ENCODE measurements around the gene TAS2R30. TPM values are rescaled to one million over a fixed set of nuclear protein-coding genes. Genes with fewer than 3 reads are reported as not detected.

The TAS2R30 gene
- under 1 TPM; 0.26 to 0.46 (median 0.32) TPM for total RNA-seq (2021; fragmentation: NEBNext Ultra II Directional; extraction: Animal tissue kit (Norgen Biotek cat#: 25700))
- long read RNA-seq, result 0 reads

GRCh38 chr12:11134305-11134704 lies at the start of gene TAS2R30:
TSS of gene TAS2R30 (minus strand) at chr12:11134644. CDS start at chr12:11134244, 400 bp downstream.
- Mint-ChIP-seq H3K36me3 (ENCODE audit: low read depth) (peaks cover 3% of the 10 kb centered on the region; the same call in 1 of the 2 replicates), H3K4me3 (no peak within 1 kb of the TSS), H3K27ac (no peak within 1 kb of the TSS), H3K9me3 (no peaks in the 10 kb centered on the region), H3K4me1 (ENCODE audit: low read depth) (no peaks in the 10 kb centered on the region), H3K27me3 (ENCODE audit: insufficient read depth) (no peaks in the 10 kb centered on the region; the same call in 1 of the 2 replicates)
- DNase-seq, result no peak
- TF ChIP-seq CTCF (IDR thresholded peaks at IDR 0.05), result no peak

- no peak for DNase-seq
- H3K4me1 Mint-ChIP-seq (ENCODE audit: low read depth), result no peaks in the 10 kb centered on the region
- no peaks in the 10 kb centered on the region for H3K36me3 Mint-ChIP-seq (ENCODE audit: low read depth)
- H3K9me3 Mint-ChIP-seq, result no peaks in the 10 kb centered on the region
- no peak overlapping the region for H3K27ac Mint-ChIP-seq
- no peak for TF ChIP-seq CTCF (IDR thresholded peaks at IDR 0.05)
- H3K4me3 Mint-ChIP-seq, result no peak overlapping the region
- H3K27me3 Mint-ChIP-seq (ENCODE audit: insufficient read depth), result no peaks in the 10 kb centered on the region
Observed at GRCh38 chr12:11183011-11183410, 48.6 kb upstream of the TAS2R30 start.

- Mint-ChIP-seq H3K4me1 (ENCODE audit: low read depth) (no peaks in the 10 kb centered on the region), H3K27ac (no peak overlapping the region), H3K36me3 (ENCODE audit: low read depth) (no peaks in the 10 kb centered on the region)
Observed at GRCh38 chr12:11182529-11182928, 48.1 kb upstream of the TAS2R30 start.

GRCh38 chr12:11178250-11178649 lies 43.8 kb upstream of the TAS2R30 start:
- H3K9me3 Mint-ChIP-seq, result no peaks in the 10 kb centered on the region
- H3K36me3 Mint-ChIP-seq (ENCODE audit: low read depth), result peaks cover 15% of the 10 kb centered on the region
- H3K4me3 Mint-ChIP-seq, result no peak overlapping the region
- no peak overlapping the region for H3K27ac Mint-ChIP-seq
- no peaks in the 10 kb centered on the region for H3K27me3 Mint-ChIP-seq (ENCODE audit: insufficient read depth)
- no peak for TF ChIP-seq CTCF (IDR thresholded peaks at IDR 0.05)
- no peak for DNase-seq
- H3K4me1 Mint-ChIP-seq (ENCODE audit: low read depth), result peaks cover 3% of the 10 kb centered on the region

More at GRCh38 chr12:11182529-11182928, 48.1 kb upstream of the TAS2R30 start:
- TF ChIP-seq CTCF (IDR thresholded peaks at IDR 0.05), result no peak
- H3K27me3 Mint-ChIP-seq (ENCODE audit: insufficient read depth), result no peaks in the 10 kb centered on the region
- H3K4me3 Mint-ChIP-seq, result no peak overlapping the region
- H3K9me3 Mint-ChIP-seq, result no peaks in the 10 kb centered on the region
- no peak for DNase-seq

GRCh38 chr12:11174022-11174421 lies 39.6 kb upstream of the TAS2R30 start:
- Mint-ChIP-seq H3K4me3 (no peak overlapping the region), H3K9me3 (no peaks in the 10 kb centered on the region)
- DNase-seq, result no peak

More at GRCh38 chr12:11174022-11174421, 39.6 kb upstream of the TAS2R30 start:
- Mint-ChIP-seq H3K36me3 (ENCODE audit: low read depth) (peaks cover 49% of the 10 kb centered on the region), H3K27ac (no peak overlapping the region), H3K27me3 (ENCODE audit: insufficient read depth) (no peaks in the 10 kb centered on the region), H3K4me1 (ENCODE audit: low read depth) (peaks cover 32% of the 10 kb centered on the region)
- TF ChIP-seq CTCF (IDR thresholded peaks at IDR 0.05), result no peak

All from HFFc6 (cell line).